Natural killer cell (primary cell): ENCODE results near the gene VTA1. TPM values are rescaled to one million over a fixed set of nuclear protein-coding genes. Genes with fewer than 3 reads are reported as not detected.

ENCODE experiments used
- ATAC-seq, 3 donors: fragments of 150-1000 bp in 2 of 3; fragments of 200-7000 bp in 1 of 3; cut with Tn5 transposase; 1 replicate in 1 of 3; 2 replicates in 2 of 3; pipeline ENCODE4 v1.10.0; 2021; ENCODE audit warnings: mild to moderate bottlenecking in 2 of 3, moderate library complexity in 2 of 3
- DNase-seq, 2 donors: peaks; one replicate each; pipeline versions ENCODE4 v3.0.0 to v3.0.0-alpha.2; 2013 to 2021; ENCODE audit warnings: mixed read lengths in 1 of 2
- H3K27ac ChIP-seq: one replicate; pipeline ENCODE4 v1.5.1; 2013; ENCODE audit warnings: mild to moderate bottlenecking, low read length
- H3K27me3 ChIP-seq: one replicate; pipeline ENCODE4 v1.6.1; 2013; ENCODE audit warnings: low read length; ENCODE audit not compliant: control insufficient read depth, insufficient read depth
- H3K36me3 ChIP-seq: one replicate; pipeline ENCODE4 v1.6.1; 2013; ENCODE audit warnings: low read length; ENCODE audit not compliant: control insufficient read depth, insufficient read depth
- H3K4me1 ChIP-seq: one replicate; pipeline ENCODE4 v1.6.1; 2013; ENCODE audit warnings: low read length; ENCODE audit not compliant: control insufficient read depth, insufficient read depth
- H3K4me3 ChIP-seq: one replicate; pipeline ENCODE4 v1.5.1; 2013; ENCODE audit warnings: low read length
- H3K9me3 ChIP-seq: one replicate; pipeline ENCODE4 v1.6.1; 2013; ENCODE audit warnings: low read length; ENCODE audit not compliant: control insufficient read depth, insufficient read depth
- H3K27ac Mint-ChIP-seq, 2 donors: one replicate each; pipeline ENCODE4 v1.8.0; 2022; ENCODE audit warnings: mild to moderate bottlenecking in 2 of 2, mixed read lengths in 2 of 2, moderate library complexity in 1 of 2
- H3K27me3 Mint-ChIP-seq, 2 donors: one replicate each; pipeline ENCODE4 v1.8.0; 2022; ENCODE audit warnings: low read depth in 2 of 2, mixed read lengths in 2 of 2
- H3K36me3 Mint-ChIP-seq: one replicate; pipeline ENCODE4 v1.8.0; 2022; ENCODE audit warnings: mixed read lengths
- H3K4me1 Mint-ChIP-seq, 2 donors: one replicate each; pipeline ENCODE4 v1.8.0; 2022; ENCODE audit warnings: mixed read lengths in 2 of 2
- H3K4me3 Mint-ChIP-seq: one replicate; pipeline ENCODE4 v1.8.0; 2022; ENCODE audit warnings: mild to moderate bottlenecking, moderate library complexity, mixed read lengths
- H3K9me3 Mint-ChIP-seq, 2 donors: one replicate each; pipeline ENCODE4 v1.8.0; 2022; ENCODE audit warnings: mixed read lengths in 2 of 2
- CTCF ChIP-seq: fragments of 200-600 bp; IDR thresholded peaks from one replicate; pipeline ENCODE4 v1.8.0; 2022; ENCODE audit warnings: antibody characterized with exemption
- WGBS: methylation state at CpG from one replicate; pipeline ENCODE4 v1.1.7; 2013; ENCODE audit warnings: missing lambda C conversion rate; ENCODE audit not compliant: insufficient coverage; 5-methylcytosine and 5-hydroxymethylcytosine counted together
- intact Hi-C: fragments of 100-400 bp; cut with micrococcal nuclease; formaldehyde crosslinking; loops from one replicate; pipeline ENCODE4 v1.14.2; 2022
- total RNA-seq, 4 donors: library from RNA; stranded (reverse); fragments of 120-200 nt in 1 of 4; gene quantifications; one replicate each; pipeline versions ENCODE4 v1.2.3 to v1.2.4, GENCODE V29; 2013 to 2022

The VTA1 gene
- total RNA-seq, 3 donors from 2014 or later (not counting 1 experiment from before 2014, with no cell fraction given), result 20.5 to 33.3 (median 21.3) TPM

GRCh38 chr6:142172758-142173157 lies 25.7 kb downstream of the VTA1 start:
- no peaks in the 10 kb centered on the region for H3K4me1 ChIP-seq
- peaks cover 64% of the 10 kb centered on the region for H3K36me3 ChIP-seq
- H3K27ac ChIP-seq, result no peak overlapping the region
- peaks cover 10 to 28% of the 10 kb centered on the region in 2 donors for H3K4me1 Mint-ChIP-seq
- H3K4me3 ChIP-seq, result no peak overlapping the region
- H3K27me3 ChIP-seq, result no peaks in the 10 kb centered on the region
- peaks cover 2 to 4% of the 10 kb centered on the region in 2 donors for H3K9me3 Mint-ChIP-seq
- intact Hi-C loops, result no loop called here
- H3K27me3 Mint-ChIP-seq, result no peaks in the 10 kb centered on the region
- no peak for TF ChIP-seq CTCF
- H3K4me3 Mint-ChIP-seq, result no peak overlapping the region
- DNase-seq (no peak), ATAC-seq (no peak)
- H3K9me3 ChIP-seq, result no peaks in the 10 kb centered on the region
- peaks cover 36% of the 10 kb centered on the region for H3K36me3 Mint-ChIP-seq
- peak overlapping the region in 1 of 2 donors; percentile 40 for H3K27ac Mint-ChIP-seq

- no peak overlapping the region for H3K27ac ChIP-seq
- H3K9me3 Mint-ChIP-seq, result peaks cover 5 to 10% of the 10 kb centered on the region in 2 donors
- no peaks in the 10 kb centered on the region for H3K27me3 Mint-ChIP-seq
- H3K4me3 ChIP-seq, result no peak overlapping the region
- H3K36me3 Mint-ChIP-seq, result peaks cover 44% of the 10 kb centered on the region
- peaks cover 63% of the 10 kb centered on the region for H3K36me3 ChIP-seq
- no peaks in the 10 kb centered on the region for H3K4me1 ChIP-seq
- DNase-seq, result no peak
- H3K4me3 Mint-ChIP-seq, result no peak overlapping the region
- H3K27ac Mint-ChIP-seq, result no peak overlapping the region
- TF ChIP-seq CTCF, result no peak
- peaks cover 13 to 33% of the 10 kb centered on the region in 2 donors for H3K4me1 Mint-ChIP-seq
- ATAC-seq, result no peak
- H3K9me3 ChIP-seq, result no peaks in the 10 kb centered on the region
- intact Hi-C loops, result no loop called here
- no peaks in the 10 kb centered on the region for H3K27me3 ChIP-seq
- WGBS, result 100% methylated on average over 3 of the region's 3 CpGs
Observed at GRCh38 chr6:142173980-142174379, 26.9 kb downstream of the VTA1 start.

GRCh38 chr6:142174703-142175102 lies 27.6 kb downstream of the VTA1 start:
- WGBS, result 95% methylated on average over 5 of the region's 6 CpGs
- no peak overlapping the region for H3K27ac Mint-ChIP-seq
- intact Hi-C loops, result no loop called here
- peaks cover 5 to 10% of the 10 kb centered on the region in 2 donors for H3K9me3 Mint-ChIP-seq
- H3K36me3 ChIP-seq, result peaks cover 63% of the 10 kb centered on the region
- peaks cover 13 to 33% of the 10 kb centered on the region in 2 donors for H3K4me1 Mint-ChIP-seq
- no peaks in the 10 kb centered on the region for H3K27me3 ChIP-seq
- no peak overlapping the region for H3K27ac ChIP-seq
- H3K36me3 Mint-ChIP-seq, result peaks cover 44% of the 10 kb centered on the region
- H3K4me3 ChIP-seq, result no peak overlapping the region
- DNase-seq (no peak), ATAC-seq (no peak)
- no peak for TF ChIP-seq CTCF
- no peaks in the 10 kb centered on the region for H3K4me1 ChIP-seq
- no peaks in the 10 kb centered on the region for H3K9me3 ChIP-seq
- no peak overlapping the region for H3K4me3 Mint-ChIP-seq
- no peaks in the 10 kb centered on the region for H3K27me3 Mint-ChIP-seq

GRCh38 chr6:142178129-142178528 lies 31.1 kb downstream of the VTA1 start:
- intact Hi-C loops, result no loop called here
- no peak for TF ChIP-seq CTCF
- peaks cover 41% of the 10 kb centered on the region for H3K36me3 ChIP-seq
- H3K4me1 Mint-ChIP-seq, result peaks cover 9 to 26% of the 10 kb centered on the region in 2 donors
- H3K27me3 Mint-ChIP-seq, result no peaks in the 10 kb centered on the region
- no peaks in the 10 kb centered on the region for H3K4me1 ChIP-seq
- no peak for ATAC-seq
- no peak overlapping the region for H3K4me3 ChIP-seq
- H3K9me3 Mint-ChIP-seq, result peaks cover 5 to 10% of the 10 kb centered on the region in 2 donors
- H3K4me3 Mint-ChIP-seq, result no peak overlapping the region
- no peaks in the 10 kb centered on the region for H3K27me3 ChIP-seq
- peaks cover 34% of the 10 kb centered on the region for H3K36me3 Mint-ChIP-seq
- H3K27ac ChIP-seq, result no peak overlapping the region
- H3K9me3 ChIP-seq, result no peaks in the 10 kb centered on the region
- peak overlapping the region in 1 of 2 donors; percentile 39 for H3K27ac Mint-ChIP-seq
- DNase-seq, result no peak
